Measurements from ENCODE around the gene EFNB3.

Gene EFNB3

GRCh38 chr17:7719661-7720060 lies 14.7 kb downstream of the EFNB3 start:
- POLR2A ChIA-PET, result no interaction called here

GRCh38 chr17:7720125-7720524 lies 15.1 kb downstream of the EFNB3 start:
- TF ChIP-seq ZNF558 (tag by site-specific recombination; IDR thresholded peaks at IDR 0.05) (no peak), ZBTB8A (tag by site-specific recombination; IDR thresholded peaks at IDR 0.05) (peak; percentile 73), ZBTB17 (tag by site-specific recombination; IDR thresholded peaks at IDR 0.05) (0 out of 2 replicates have a peak, but pooled peaks have one; percentile 29), GLIS1 (tag by site-specific recombination; IDR thresholded peaks at IDR 0.05) (peak; percentile 85), ZNF341 (tag by site-specific recombination; IDR thresholded peaks at IDR 0.05; ENCODE audit: low read depth) (peak; percentile 43; the same call in 1 of the 2 replicates), ZNF837 (tag by site-specific recombination; IDR thresholded peaks at IDR 0.05) (no peak), BCL6B (tag by site-specific recombination; IDR thresholded peaks at IDR 0.05) (no peak), ZNF830 (tag by site-specific recombination; IDR thresholded peaks at IDR 0.05; ENCODE audit: low read depth) (no peak), PRDM10 (tag by site-specific recombination; IDR thresholded peaks at IDR 0.05) (peak; percentile 60), ZNF248 (tag by site-specific recombination; IDR thresholded peaks at IDR 0.05) (no peak), ZFP69B (tag by site-specific recombination; IDR thresholded peaks at IDR 0.05) (no peak), ZNF214 (tag by site-specific recombination; IDR thresholded peaks at IDR 0.05; ENCODE audit: borderline replicate concordance) (no peak)
- CTCF ChIA-PET, result interaction anchor here (0.7 to 0.9 kb wide), 2 partner anchors 109 to 120 kb away, joined by 4 read pairs; no protein-coding TSS in a partner anchor
- Histone ChIP-seq H3K27ac (ENCODE audit: extremely low read depth, low read depth, low read length) (no peak overlapping the region), H3K4me3 (ENCODE audit: low read depth, low read length) (no peak overlapping the region), H3K36me3 (ENCODE audit: control insufficient read depth in 2 of 2, insufficient read depth in 1 of 2, low read length in 2 of 2) (no peaks in the 10 kb centered on the region), H3K4me1 (ENCODE audit: control insufficient read depth, insufficient read depth, low read length) (peaks cover 9% of the 10 kb centered on the region), H3K9me3 (ENCODE audit: control insufficient read depth, insufficient read depth, low read depth, low read length) (no peaks in the 10 kb centered on the region)
- POLR2A ChIA-PET, result interaction anchor here (0.8 kb wide), 1 partner anchor 33 kb away, joined by 5 read pairs; the partner anchor contains the start of gene TP53

More at GRCh38 chr17:7719661-7720060, 14.7 kb downstream of the EFNB3 start:
- no peaks in the 10 kb centered on the region for H3K9me3 ChIP-seq (ENCODE audit: control insufficient read depth, insufficient read depth, low read depth, low read length)
- no peaks in the 10 kb centered on the region for H3K36me3 ChIP-seq (ENCODE audit: control insufficient read depth in 2 of 2, insufficient read depth in 1 of 2, low read length in 2 of 2)
- H3K4me3 ChIP-seq (ENCODE audit: low read depth, low read length), result no peak overlapping the region
- H3K4me1 ChIP-seq (ENCODE audit: control insufficient read depth, insufficient read depth, low read length), result peaks cover 9% of the 10 kb centered on the region
- TF ChIP-seq ZNF112 (tag by site-specific recombination; IDR thresholded peaks at IDR 0.05), result no peak
- no peak for TF ChIP-seq ZNF48 (tag by site-specific recombination; IDR thresholded peaks at IDR 0.05)
- no peak for TF ChIP-seq IKZF3 (tag by site-specific recombination; IDR thresholded peaks at IDR 0.05)
- TF ChIP-seq ZNF248 (tag by site-specific recombination; IDR thresholded peaks at IDR 0.05), result no peak
- CTCF ChIA-PET, result no interaction called here
- no peak overlapping the region for H3K27ac ChIP-seq (ENCODE audit: extremely low read depth, low read depth, low read length)

- Histone ChIP-seq H3K4me1 (ENCODE audit: control insufficient read depth, insufficient read depth, low read length) (peaks cover 4% of the 10 kb centered on the region), H3K4me3 (ENCODE audit: low read depth, low read length) (no peak overlapping the region), H3K36me3 (ENCODE audit: control insufficient read depth in 2 of 2, insufficient read depth in 1 of 2, low read length in 2 of 2) (no peaks in the 10 kb centered on the region), H3K27ac (ENCODE audit: extremely low read depth, low read depth, low read length) (no peak overlapping the region), H3K9me3 (ENCODE audit: control insufficient read depth, insufficient read depth, low read depth, low read length) (no peaks in the 10 kb centered on the region)
- ChIA-PET POLR2A (no interaction called here), CTCF (interaction anchor here (0.5 to 1.8 kb wide), 10 partner anchors 8 to 317 kb away, joined by 3 to 6 read pairs (median 3); partner anchors contain the start of gene ATP1B2)
- no peak for TF ChIP-seq ZBTB8A (tag by site-specific recombination; IDR thresholded peaks at IDR 0.05)
- peak; percentile 23; the same call in 1 of the 2 replicates for TF ChIP-seq IKZF3 (tag by site-specific recombination; IDR thresholded peaks at IDR 0.05)
- no peak for TF ChIP-seq ZNF514 (tag by site-specific recombination; IDR thresholded peaks at IDR 0.05)
- TF ChIP-seq MYNN (tag by site-specific recombination; IDR thresholded peaks at IDR 0.05; ENCODE audit: borderline replicate concordance), result no peak
- 0 out of 2 replicates have a peak, but pooled peaks have one; percentile 36 for TF ChIP-seq ZBTB20 (tag by site-specific recombination; IDR thresholded peaks at IDR 0.05)
- TF ChIP-seq ZBTB26 (tag by site-specific recombination; optimal IDR thresholded peaks at IDR 0.05), result no peak
- TF ChIP-seq ZNF610 (tag by site-specific recombination; IDR thresholded peaks at IDR 0.05; ENCODE audit: borderline replicate concordance), result no peak
- no peak for TF ChIP-seq ZBTB44 (tag by site-specific recombination; IDR thresholded peaks at IDR 0.05)
- no peak for TF ChIP-seq ZNF37A (tag by site-specific recombination; IDR thresholded peaks at IDR 0.05)
- no peak for TF ChIP-seq ZFP41 (tag by site-specific recombination; IDR thresholded peaks at IDR 0.05; ENCODE audit: borderline replicate concordance)
- TF ChIP-seq ZNF132 (tag by site-specific recombination; IDR thresholded peaks at IDR 0.05; ENCODE audit: borderline replicate concordance), result no peak
- TF ChIP-seq ZNF624 (tag by site-specific recombination; IDR thresholded peaks at IDR 0.05), result no peak
These were observed 16.6 kb downstream of the EFNB3 start for GRCh38 chr17:7721612-7722011.

Measured in HEK293 (cell line).